Fibroblast of upper back skin (primary cell): ENCODE results near the gene TAGLN.

Experiments
- DNase-seq: peaks from one replicate; pipeline ENCODE4 v3.0.0-alpha.2; 2013

Gene TAGLN

DNA sequence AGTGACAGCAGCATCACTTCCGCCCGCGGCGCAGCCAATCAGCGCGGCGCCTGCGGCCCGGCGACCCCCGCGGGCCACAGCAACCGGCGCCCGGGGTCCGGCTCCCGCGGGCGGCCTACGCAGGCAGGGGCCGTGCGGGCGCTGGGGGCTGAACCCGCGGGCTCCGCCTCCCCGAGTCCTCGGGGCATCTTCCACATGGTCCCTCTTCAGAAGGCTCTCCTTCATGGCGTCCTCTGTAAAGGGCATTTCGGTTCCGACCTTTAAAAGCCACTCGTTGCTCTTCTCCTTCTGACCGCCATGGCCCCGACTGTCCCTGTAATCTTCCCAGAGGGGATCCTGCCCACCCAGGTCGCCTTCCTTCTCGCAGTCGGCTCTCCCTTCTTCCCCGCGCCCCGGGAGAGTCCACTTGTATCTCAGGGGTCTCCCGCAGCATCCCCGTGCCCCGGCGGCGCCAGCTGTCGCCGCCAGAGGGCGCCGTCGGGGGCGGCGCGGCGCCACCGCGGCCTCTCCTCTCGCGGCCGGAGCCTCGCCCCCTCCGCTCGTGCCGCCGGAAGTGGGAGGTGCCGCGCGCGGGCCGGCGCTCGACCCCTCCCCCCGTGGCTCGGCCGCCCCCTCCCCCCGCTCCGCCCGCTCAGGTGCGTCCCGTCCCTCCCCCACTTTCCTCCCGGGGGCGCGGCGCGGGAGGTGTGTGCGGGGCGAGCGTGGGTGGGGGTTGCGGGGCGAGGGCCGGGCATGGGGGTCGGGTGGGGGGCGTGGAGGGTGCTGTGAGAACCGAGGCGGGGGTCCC, 33.1 kb downstream of the TAGLN start, which contains the start of gene RNF214:
RNF214 (plus strand) TSS at position 580 of the 787 bp plus-strand sequence. CDS start 1,602 bp downstream, outside the sequence.
- DNase-seq: peak; percentile 73

DNA sequence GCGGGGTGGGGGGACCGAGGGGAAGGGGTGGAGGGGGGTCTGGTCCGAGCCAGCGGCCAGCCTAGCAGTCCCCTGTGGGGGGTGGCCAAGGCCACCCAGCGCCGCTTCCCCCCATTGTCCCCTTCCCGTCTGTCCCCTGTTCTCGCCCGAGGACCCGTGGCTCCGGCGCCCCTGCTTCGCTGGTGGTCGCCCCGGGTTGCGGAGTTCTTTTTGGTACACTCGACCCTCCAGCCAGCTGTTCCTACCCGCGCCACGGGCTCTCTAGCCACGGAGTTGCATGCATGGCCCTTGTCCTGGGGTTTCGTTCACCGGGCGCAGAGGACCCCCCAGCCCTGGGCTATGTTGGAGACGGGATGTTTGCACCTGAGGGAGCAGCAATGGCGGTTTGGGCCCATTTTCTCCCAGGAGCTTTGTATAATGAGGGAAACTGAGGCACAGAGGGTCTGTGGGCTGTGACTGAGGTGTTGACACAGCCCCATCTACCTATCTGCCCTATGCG, 33.8 kb downstream of the TAGLN start:
- DNase-seq: no peak

GRCh38 chr11:117238221-117238620, 39.1 kb downstream of the TAGLN start:
- no peak for DNase-seq

DNA sequence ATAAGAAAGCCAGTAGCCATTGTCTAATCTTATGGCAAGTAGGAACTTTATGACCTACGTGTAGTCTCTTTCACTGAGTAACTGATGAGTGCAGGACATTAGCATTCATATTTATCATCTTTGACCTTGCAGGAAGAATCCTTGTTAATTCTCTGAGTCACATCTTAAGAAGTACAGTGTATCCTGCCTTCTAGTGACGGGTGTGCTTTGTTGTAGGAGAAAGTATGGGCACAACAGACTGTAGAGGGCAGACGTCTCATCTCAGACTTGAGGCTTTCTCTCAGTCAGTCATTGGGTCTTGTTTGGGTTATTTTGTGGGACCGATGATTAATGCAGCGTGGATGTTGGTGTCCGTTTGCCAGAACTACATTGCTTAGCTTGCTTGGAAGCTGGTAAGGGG, 40.1 kb downstream of the TAGLN start:
- peak; percentile 92 for DNase-seq

DNA sequence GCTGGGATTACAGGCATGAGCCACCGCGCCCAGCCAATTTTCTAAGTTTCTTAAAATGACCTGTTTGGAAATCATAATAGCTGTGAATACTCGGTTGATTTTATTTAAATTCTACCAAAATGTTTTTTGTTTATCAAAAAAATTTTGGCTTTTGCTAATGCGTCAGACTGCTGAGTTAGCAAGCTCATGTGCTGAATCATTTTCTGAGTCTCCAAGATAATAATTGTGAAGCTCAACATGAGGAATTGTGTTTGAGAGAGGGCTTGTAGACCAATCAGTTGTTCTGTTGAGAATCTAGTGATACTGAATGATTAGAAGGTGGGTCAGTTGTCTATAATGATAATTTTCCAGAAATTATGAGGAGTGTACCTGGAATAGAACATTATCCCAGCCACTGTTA, 49.2 kb downstream of the TAGLN start:
- no peak for DNase-seq

DNA sequence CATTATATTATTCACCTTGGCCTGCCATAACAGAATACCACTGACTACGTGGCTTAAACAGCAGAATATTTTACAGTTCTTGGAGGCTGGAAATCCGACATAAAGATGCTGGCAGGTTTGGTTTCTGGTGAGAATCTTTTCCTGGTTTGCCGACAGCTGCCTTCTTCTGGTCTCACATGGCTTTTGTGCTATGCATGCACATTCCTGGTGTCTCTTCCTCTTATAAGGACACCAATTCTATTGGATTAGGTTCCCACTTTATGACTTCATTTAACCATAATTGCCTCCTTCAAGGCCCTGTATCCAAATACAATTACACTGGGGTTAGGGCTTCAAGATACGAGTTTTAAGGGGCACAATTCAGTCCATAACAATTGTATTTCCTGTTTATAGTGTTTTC, 50.4 kb downstream of the TAGLN start:
- no peak for DNase-seq

DNA sequence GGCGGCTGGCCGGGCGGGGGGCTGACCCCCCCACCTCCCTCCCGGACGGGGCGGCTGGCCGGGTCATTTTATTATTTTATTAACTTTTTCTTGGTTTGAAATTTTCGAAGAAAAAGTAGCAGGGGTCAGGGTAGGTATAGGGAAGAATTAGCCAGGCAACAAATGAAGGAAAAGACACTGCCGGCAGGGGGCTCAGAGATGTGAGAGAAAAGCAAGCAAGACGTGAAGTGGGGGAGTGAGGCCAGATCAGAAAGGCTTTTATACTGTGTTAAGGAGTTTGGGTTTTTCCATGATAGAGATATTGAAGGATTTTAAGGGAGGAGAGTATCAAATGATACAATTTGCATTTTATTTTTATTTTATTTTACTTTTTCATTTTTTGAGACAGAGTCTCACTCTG, 52.3 kb downstream of the TAGLN start:
- no peak for DNase-seq

DNA sequence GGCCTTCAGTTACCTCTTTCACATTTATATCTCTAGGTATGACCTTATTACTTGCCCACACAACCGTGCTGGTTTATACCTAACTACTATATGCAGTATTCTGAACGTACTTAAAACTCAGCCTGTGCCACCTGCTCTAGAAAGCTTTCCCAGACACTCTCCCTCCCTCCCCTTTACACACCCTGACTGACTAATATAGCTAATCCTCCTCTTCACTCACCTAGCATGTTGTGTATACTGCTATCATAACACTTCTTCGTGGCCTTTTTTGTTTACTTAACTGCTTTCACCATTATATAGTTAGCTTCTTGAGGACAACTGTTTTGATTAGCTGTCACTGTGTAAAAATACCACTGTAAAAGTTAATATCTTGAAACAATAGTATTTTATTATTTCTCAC, 56.8 kb downstream of the TAGLN start:
- no peak for DNase-seq

- DNase-seq: peak; percentile 47
These were observed 57.4 kb downstream of the TAGLN start for GRCh38 chr11:117256573-117256972.
